ENCODE results near the gene NUP205.
A peak's percentile ranks its signal among the peaks of the same experiment; 100 is the strongest.

NUP205 gene

GRCh38 chr7:135644154-135644553, 86.4 kb downstream of the NUP205 start:
- no peaks in the 10 kb centered on the region for H3K9me2 ChIP-seq (replicated peaks; ENCODE audit: insufficient read depth, low read length)
- H3K79me2 ChIP-seq (ENCODE audit: low read length): no peaks in the 10 kb centered on the region
- H2AFZ ChIP-seq (ENCODE audit: low read length): no peak overlapping the region
- H3K4me3 ChIP-seq (ENCODE audit: low read length): no peak overlapping the region
- no peak overlapping the region for H3K9ac ChIP-seq (ENCODE audit: low read length)
- H3K27me3 ChIP-seq (replicated peaks; ENCODE audit: insufficient read depth, low read length): no peaks in the 10 kb centered on the region
- H4K20me1 ChIP-seq (ENCODE audit: insufficient read depth, low read length): no peaks in the 10 kb centered on the region
- no peak for DNase-seq
- H3K4me2 ChIP-seq (ENCODE audit: low read depth, low read length): no peak overlapping the region
- no peaks in the 10 kb centered on the region for H3K4me1 ChIP-seq (ENCODE audit: low read length)
- no peaks in the 10 kb centered on the region for H3F3A ChIP-seq (ENCODE audit: insufficient read depth, low read length)
- H3K9me3 ChIP-seq (replicated peaks; ENCODE audit: insufficient read depth, low read length): no peaks in the 10 kb centered on the region
- H3K27ac ChIP-seq (ENCODE audit: low read length): no peak overlapping the region
- TF ChIP-seq CTCF (IDR thresholded peaks at IDR 0.05; ENCODE audit: low read length) (no peak), EZH2 (optimal IDR thresholded peaks at IDR 0.05; ENCODE audit: low read depth, low read length) (no peak), EZH2phosphoT487 (IDR thresholded peaks at IDR 0.05; ENCODE audit: low read length) (no peak)
- peaks cover 18% of the 10 kb centered on the region for H3K36me3 ChIP-seq (replicated peaks; ENCODE audit: insufficient read depth, low read length)

DNA sequence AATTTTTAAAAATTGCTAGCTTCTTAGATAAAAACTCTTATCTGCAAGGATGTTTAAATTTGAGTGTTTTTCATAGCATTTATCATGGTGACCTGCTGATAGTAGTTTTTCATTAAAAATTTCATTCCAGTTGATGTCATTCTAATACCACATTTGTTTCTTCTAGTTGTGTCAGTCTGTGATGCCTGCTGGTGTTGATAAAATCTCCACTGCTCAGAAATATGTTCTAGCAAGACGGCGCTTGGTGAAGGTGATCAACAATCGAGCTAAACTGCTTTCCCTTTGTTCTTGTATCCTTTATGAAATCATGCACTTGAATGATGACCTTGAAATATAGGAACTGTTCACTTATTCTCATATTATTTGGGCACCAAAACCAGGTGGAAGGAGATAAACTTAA, 87.0 kb downstream of the NUP205 start:
- no peaks in the 10 kb centered on the region for H3K79me2 ChIP-seq (ENCODE audit: low read length)
- no peaks in the 10 kb centered on the region for H4K20me1 ChIP-seq (ENCODE audit: insufficient read depth, low read length)
- no peak overlapping the region for H2AFZ ChIP-seq (ENCODE audit: low read length)
- no peaks in the 10 kb centered on the region for H3F3A ChIP-seq (ENCODE audit: insufficient read depth, low read length)
- H3K36me3 ChIP-seq (replicated peaks; ENCODE audit: insufficient read depth, low read length): peaks cover 18% of the 10 kb centered on the region
- no peak for DNase-seq
- H3K9ac ChIP-seq (ENCODE audit: low read length): no peak overlapping the region
- no peaks in the 10 kb centered on the region for H3K27me3 ChIP-seq (replicated peaks; ENCODE audit: insufficient read depth, low read length)
- H3K9me3 ChIP-seq (replicated peaks; ENCODE audit: insufficient read depth, low read length): no peaks in the 10 kb centered on the region
- no peaks in the 10 kb centered on the region for H3K9me2 ChIP-seq (replicated peaks; ENCODE audit: insufficient read depth, low read length)
- no peak overlapping the region for H3K4me3 ChIP-seq (ENCODE audit: low read length)
- H3K4me2 ChIP-seq (ENCODE audit: low read depth, low read length): no peak overlapping the region
- no peaks in the 10 kb centered on the region for H3K4me1 ChIP-seq (ENCODE audit: low read length)
- no peak overlapping the region for H3K27ac ChIP-seq (ENCODE audit: low read length)
- no peak for TF ChIP-seq EZH2phosphoT487 (IDR thresholded peaks at IDR 0.05; ENCODE audit: low read length)
- TF ChIP-seq CTCF (IDR thresholded peaks at IDR 0.05; ENCODE audit: low read length): no peak
- TF ChIP-seq EZH2 (optimal IDR thresholded peaks at IDR 0.05; ENCODE audit: low read depth, low read length): no peak

DNA sequence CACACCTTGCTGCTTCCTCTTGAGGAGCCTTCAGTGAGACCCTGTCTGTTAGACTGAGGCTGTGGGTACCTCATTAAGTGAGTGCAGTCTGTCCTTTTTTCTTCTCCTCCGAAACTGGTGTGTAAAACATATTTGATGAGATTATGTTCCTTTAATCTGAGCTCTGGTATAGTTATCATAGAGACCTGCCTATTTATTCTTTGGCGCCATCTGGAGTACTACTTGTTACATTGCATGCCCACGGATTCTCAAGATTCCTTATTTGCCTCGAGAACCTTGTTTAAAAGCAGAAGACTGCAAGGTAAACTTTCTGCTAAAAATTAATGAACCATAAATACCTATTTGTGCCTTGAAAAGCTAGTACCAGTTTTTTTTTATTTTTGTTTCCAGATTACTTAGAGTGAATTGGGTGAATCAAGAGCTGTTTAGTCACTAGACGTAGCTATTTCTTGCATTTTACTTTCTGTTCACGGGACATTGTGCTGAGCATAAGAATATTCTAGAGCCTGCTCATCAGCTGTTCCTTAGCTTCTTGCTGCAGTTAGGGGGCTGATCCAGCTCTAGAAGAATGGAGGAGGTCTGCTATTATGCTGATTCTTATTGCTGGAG, 87.7 kb downstream of the NUP205 start:
- no peaks in the 10 kb centered on the region for H3F3A ChIP-seq (ENCODE audit: insufficient read depth, low read length)
- no peaks in the 10 kb centered on the region for H3K4me1 ChIP-seq (ENCODE audit: low read length)
- H3K27me3 ChIP-seq (replicated peaks; ENCODE audit: insufficient read depth, low read length): no peaks in the 10 kb centered on the region
- H3K36me3 ChIP-seq (replicated peaks; ENCODE audit: insufficient read depth, low read length): peaks cover 18% of the 10 kb centered on the region
- no peak overlapping the region for H3K4me2 ChIP-seq (ENCODE audit: low read depth, low read length)
- peak; percentile 56 for DNase-seq
- H3K4me3 ChIP-seq (ENCODE audit: low read length): no peak overlapping the region
- no peaks in the 10 kb centered on the region for H4K20me1 ChIP-seq (ENCODE audit: insufficient read depth, low read length)
- H3K9ac ChIP-seq (ENCODE audit: low read length): no peak overlapping the region
- H2AFZ ChIP-seq (ENCODE audit: low read length): no peak overlapping the region
- no peaks in the 10 kb centered on the region for H3K9me2 ChIP-seq (replicated peaks; ENCODE audit: insufficient read depth, low read length)
- peak; percentile 70 for TF ChIP-seq CTCF (IDR thresholded peaks at IDR 0.05; ENCODE audit: low read length)
- no peak for TF ChIP-seq EZH2 (optimal IDR thresholded peaks at IDR 0.05; ENCODE audit: low read depth, low read length)
- no peak overlapping the region for H3K27ac ChIP-seq (ENCODE audit: low read length)
- no peaks in the 10 kb centered on the region for H3K79me2 ChIP-seq (ENCODE audit: low read length)
- H3K9me3 ChIP-seq (replicated peaks; ENCODE audit: insufficient read depth, low read length): no peaks in the 10 kb centered on the region
